HG03432 (cell line): ENCODE results near the gene COX17.
A peak's percentile ranks its signal among the peaks of the same experiment; 100 is the strongest.

Experiments
- ATAC-seq: cut with Tn5 transposase; IDR thresholded peaks from one replicate; pipeline ENCODE4 v1.9.1; 2021; ENCODE audit warnings: mild to moderate bottlenecking, moderate library complexity; ENCODE audit not compliant: unreplicated experiment

COX17 gene

DNA sequence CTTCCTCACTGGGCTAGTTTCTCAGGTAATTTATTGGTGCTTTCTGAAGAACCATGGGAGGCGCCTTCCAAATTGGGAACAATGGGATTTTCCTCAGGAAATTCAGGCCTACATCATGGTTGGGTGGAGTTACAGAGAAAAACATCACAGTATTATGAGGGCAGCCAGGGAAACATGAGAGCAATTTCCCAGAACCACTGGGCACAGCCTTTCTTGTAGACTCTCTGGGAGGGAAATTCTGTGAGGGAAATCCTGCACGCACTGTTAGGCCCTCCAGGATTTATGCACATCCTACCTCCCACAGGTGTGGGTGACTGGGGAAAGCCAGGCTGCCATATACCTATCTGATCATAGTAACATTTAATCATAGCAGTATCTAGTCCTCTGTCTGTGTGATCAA is 30.0 kb downstream of the COX17 start:
- no peak for ATAC-seq

DNA sequence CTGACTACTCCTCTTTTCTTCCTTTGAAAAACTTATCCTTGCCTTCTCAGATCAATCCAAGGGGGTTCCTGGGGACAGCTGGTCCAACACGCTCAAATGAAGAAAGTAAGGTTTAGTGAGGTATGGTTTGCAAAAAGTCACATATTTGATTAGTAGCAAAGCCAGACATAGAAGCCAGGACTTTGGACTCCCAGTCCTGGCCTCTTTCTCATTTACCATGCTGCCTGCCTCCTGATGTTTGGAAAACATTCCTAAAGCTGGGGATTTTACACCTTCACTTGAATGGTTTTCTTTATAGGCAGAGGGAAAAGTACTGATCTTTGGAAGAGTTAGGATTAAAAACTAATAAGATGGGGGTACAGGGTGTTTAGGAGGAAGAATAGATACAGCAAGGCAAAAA is 31.4 kb downstream of the COX17 start:
- ATAC-seq, result no peak

- ATAC-seq, result no peak
Observed at GRCh38 chr3:119644481-119644880, 32.7 kb downstream of the COX17 start.

DNA sequence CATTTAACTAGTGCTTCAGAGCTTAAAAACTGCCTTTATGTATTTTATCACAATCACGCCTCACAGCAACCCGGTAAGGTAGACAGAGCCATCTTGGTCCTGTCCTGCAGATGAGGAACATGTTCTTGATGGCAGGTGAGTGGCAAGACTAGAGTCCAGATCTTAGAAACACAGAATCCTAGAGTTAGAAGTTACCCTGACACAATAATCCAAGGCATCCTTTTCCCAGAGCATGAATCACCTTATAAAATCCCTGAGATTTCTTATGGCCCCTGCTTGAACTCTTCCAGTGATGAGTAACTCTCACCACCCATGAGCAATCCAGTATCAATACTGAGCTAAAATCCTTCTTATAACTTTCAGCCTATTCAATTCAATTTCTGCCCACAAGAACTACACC is 33.7 kb downstream of the COX17 start:
- ATAC-seq, result no peak

- no peak for ATAC-seq
Observed at GRCh38 chr3:119642746-119643473, 34.3 kb downstream of the COX17 start.

DNA sequence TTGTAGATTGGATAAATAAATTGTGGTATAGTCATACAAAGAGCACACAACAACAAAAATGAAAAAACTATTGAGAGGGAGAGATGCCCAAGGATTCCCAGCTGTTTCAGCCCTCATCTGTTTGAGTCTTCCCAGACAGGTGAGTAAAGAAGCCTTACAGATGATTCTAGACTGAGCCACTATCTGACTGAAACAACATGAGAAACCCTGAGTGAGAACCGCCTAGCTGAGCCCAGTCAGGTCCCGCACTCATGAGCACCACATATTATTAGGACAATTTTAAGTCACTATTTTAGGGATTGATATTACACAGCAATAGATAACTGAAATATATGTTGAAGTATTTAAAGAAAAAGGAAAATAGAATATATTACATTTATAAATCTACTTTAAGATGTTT is 35.8 kb downstream of the COX17 start:
- no peak for ATAC-seq

DNA sequence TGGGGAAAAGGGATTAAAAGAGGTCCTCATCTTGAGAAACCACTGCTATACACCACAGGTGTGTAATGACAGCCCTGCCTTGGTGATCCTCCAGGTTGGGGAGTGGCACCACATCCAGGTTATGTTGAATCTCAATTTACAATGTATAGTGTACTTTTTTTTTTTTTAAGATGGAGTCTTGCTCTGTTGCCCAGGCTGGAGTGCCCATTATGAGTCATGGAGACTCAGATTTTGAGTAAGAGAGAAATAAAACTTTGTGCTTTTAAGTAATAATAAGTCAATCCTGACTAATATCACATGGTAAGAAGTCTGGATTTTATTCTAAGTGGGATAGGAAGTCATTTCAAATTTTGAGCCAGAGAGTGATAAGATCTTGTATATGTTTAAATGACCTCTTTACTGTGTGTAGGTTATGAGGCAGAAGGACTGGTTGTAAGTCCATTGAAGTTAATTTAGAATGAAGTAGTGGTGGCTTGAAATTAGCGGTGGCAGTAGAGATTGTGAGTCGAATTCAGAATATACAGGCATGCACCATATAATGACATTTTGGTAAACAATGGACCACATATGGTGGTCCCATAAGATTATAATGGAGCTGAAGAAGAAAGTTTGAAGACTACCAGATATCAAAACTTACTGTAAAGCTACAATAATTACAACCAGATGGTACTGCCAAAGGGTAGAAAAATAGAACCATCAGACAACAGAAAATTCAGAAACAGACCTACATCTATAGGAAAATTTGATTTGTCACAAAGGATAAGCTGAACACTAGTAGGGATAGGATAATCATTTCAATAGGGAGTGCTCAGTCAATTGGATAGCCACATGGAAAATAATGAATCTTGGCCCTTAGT is 37.5 kb downstream of the COX17 start:
- ATAC-seq, result no peak

GRCh38 chr3:119637679-119638477 is 39.3 kb downstream of the COX17 start:
- peak; percentile 43 for ATAC-seq

- no peak for ATAC-seq
Observed at GRCh38 chr3:119636891-119637611, 40.2 kb downstream of the COX17 start.

DNA sequence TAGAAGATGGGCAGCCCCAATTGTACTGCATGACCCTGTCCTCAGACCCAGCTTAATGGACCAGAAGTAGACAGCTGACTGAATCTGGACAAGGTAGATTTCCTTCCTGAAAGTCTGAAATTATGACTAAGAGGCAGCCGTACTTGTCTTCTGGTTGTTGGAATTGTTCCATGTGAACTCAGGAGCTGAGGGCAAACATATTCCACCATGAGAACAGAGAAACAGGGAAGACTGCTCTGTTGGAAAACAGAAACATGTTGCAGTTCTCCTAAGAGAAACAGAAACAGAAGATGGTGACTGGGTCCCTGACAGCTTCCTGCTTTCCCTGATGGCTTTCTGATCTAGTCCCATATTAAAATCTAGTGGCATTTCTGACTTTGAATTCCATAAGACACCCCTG is 41.0 kb downstream of the COX17 start:
- ATAC-seq, result no peak

- ATAC-seq, result no peak
Observed at GRCh38 chr3:119635719-119636118, 41.5 kb downstream of the COX17 start.

DNA sequence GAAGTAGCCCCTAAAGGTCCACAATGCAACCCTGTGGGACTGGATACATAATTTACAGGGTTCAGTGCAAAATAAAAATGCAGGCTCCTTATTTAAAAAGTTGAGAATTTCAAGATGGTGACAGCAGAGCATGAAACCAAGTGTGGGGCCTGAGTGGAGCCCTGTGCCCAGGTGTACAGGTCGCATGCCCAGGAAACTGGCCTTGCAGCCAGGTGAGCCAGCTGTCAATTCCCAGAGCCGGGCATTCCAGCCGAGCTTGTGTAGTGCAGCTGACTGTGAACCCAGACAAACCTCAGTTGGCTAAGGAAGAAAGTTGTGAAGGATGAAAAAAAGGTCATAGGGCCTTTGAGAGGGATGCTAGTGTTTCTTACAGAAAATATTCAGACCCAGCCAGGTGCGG is 44.4 kb downstream of the COX17 start:
- ATAC-seq, result no peak

DNA sequence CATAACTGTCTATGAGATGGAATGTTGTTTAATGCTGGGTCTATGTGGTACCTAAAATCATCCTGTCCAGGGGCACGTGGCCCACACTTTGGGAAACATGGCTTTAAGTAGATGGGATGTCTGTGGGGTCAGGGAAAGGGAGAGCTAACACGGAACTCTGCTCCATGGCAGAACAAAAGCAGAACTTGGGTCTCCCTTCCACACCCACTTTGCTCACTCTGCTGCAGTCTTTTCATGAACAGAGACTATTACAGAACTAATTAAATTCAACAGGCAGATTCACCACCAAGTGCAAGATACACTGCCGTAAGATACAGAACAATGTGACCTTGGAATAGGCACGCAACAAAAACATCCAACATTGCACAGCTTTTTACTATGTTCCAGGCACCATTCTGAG is 45.0 kb downstream of the COX17 start:
- no peak for ATAC-seq

DNA sequence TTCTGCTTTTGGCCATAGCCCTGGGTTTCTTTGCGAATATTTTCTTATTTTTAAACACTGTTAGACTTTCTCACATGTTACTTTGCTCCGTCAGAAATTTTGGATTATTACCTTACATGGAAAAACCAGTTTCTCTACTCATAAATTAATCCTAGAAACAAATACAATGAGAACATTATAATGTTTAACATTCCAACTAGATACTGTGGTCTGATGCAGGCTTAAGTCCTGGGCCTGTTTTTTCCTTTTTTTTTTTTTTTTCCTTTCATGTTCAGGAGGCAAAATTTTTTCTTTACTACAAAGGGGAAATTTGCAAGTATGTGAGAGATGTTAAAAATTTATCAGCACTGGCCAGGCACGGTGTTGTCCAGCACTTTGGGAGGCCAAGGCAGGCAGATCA is 45.7 kb downstream of the COX17 start:
- ATAC-seq, result no peak

DNA sequence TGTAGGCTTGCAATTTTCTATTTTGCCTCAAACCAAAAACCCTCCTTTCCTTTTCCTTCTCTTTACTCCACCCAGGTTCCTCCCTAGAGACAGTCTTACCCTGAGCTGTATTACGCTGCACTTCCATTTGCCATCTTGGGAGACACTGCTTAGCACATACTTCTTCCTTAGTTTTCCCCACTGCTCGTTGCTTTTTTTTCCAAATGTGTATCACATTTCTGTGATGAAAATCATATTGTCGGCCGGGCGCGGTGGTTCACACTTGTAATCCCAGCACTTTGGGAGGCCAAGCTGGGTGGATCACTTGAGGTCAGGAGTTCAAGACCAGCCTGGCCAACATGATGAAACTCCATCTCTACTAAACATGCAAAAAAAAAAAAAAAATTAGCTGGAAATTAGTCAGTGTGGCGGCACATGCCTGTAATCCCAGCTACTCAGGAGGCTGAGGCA is 46.3 kb downstream of the COX17 start:
- no peak for ATAC-seq

DNA sequence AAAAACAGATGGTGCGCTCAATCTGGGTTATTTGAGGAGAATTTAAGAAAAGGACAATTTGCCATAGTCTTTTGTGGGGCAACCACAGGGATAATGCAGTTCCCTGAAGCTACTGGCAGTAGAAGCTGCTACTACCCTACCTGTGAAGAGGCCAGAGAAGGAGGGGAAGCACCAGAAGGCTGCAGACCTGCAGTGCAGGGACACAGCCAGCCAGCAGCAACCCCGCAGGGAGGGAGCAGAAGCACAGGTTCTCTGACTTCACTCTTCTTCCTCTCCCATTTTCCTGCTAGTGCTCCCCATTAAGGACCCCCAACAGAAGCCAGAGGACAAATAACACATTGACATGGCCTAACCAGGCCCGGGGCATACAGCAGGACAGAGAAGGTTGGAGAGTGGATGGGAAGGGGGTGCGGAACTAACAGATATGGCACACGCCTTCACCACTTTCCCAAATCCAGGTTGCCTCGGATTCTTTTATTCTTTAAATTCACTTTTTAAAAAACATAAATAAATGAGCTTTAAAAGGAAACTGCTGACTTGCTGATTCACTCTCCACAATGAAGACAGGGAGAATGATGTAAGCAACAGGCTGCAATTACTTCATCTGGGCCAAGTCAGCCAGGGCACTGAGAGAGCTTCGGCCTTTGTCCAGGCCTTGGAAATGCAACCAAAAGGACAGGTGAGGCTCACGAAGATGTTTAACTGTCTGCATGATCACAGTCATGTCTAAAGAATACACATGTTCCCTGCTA is 46.9 kb downstream of the COX17 start:
- ATAC-seq, result peak; percentile 24

DNA sequence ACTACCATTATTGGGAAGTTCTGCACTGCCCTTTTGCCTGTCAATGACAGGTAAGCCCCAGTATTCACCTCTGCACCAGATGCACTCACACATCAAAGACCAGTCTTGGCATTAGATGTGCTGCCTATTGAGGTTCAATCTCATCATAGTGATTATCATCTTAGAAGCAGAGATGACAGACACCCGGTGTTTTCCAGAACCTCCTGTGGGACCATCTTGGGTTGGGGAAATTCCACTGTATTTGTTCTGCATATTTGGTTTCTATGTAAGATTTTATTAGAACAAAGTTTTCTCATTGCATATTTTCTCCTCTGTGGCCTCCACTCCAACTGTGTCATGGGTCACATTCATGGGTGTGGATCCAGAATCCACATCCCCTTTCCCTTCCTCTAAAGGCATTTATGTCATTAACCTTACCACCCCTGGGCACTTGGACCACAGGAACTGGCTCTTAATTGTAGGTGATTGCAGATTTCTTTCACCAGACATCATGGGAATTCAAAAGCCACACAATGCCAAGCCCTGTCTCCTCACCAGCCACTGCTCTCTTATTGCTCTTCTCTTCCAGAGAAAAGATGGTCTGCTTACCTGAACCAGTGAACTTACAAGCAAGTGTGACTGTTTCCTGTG is 48.3 kb downstream of the COX17 start:
- peak; percentile 43 for ATAC-seq

DNA sequence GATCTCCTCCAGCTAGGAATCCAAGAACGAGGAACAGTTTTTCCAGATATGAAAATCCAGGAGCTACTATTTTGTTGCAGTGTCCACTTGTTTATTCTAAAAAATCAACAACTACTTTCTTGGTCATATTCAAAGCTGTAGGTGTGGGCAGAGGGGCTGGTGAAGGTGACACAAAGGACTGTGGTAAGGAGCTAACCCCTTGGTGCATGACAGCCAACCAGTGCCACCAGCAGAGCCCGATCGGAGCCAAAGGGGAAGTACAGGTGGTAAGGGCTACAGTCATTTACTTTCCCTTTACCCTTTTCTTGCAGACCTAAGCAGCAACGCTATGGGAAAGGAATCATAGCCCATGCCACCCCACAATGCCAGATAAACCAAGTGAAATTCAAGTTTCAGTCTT is 48.8 kb downstream of the COX17 start:
- peak; percentile 73 for ATAC-seq

DNA sequence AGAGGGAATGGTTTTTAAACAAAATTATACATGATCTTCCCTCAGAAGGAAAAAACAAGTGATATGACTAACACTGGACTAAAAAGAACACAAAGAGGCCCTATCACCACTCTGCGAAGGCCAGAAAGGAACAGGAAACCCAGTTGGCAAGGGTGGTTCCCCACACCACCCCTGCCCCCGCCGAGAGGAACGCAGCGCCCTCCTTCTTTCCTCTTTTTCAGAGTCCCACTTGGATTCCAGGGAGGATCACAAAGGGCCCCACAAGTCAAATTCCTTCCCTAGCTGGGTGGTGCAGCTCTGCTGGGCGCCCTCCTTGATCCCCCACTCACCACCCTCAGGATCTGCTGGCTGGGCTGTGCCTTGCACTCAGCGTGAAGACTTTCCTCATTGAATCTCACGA is 49.7 kb downstream of the COX17 start:
- peak; percentile 45 for ATAC-seq

GRCh38 chr3:119626196-119626595 is 51.0 kb downstream of the COX17 start:
- ATAC-seq, result no peak
